Measurements from ENCODE around the gene KSR1.

GRCh38 chr17:27475981-27476895 lies 20.0 kb downstream of the KSR1 start:
- no peak for TF ChIP-seq EZH2 (IDR thresholded peaks at IDR 0.05)
- TF ChIP-seq POLR2AphosphoS5 (IDR thresholded peaks at IDR 0.05; ENCODE audit: borderline replicate concordance, low read depth, low read length): no peak
